Glomerular visceral epithelial cell (primary cell): Measurements from ENCODE around the gene SLC35F4.
A peak's percentile ranks its signal among the peaks of the same experiment; 100 is the strongest.

Experiments used
- DNase-seq: peaks from one replicate; pipeline ENCODE4 v3.0.0-alpha.2; 2016; ENCODE audit errors: extremely low spot score

The SLC35F4 gene

GRCh38 chr14:57848353-57848752 lies 17.5 kb downstream of the SLC35F4 start:
- no peak for DNase-seq

- DNase-seq: no peak
These were observed 18.2 kb downstream of the SLC35F4 start for GRCh38 chr14:57847706-57848105.

GRCh38 chr14:57847096-57847495 lies 18.8 kb downstream of the SLC35F4 start:
- DNase-seq: no peak

GRCh38 chr14:57846596-57846995 lies 19.3 kb downstream of the SLC35F4 start:
- DNase-seq: no peak

GRCh38 chr14:57845802-57846531 lies 19.9 kb downstream of the SLC35F4 start:
- no peak for DNase-seq

- DNase-seq: no peak
These were observed 20.6 kb downstream of the SLC35F4 start for GRCh38 chr14:57845316-57845715.

GRCh38 chr14:57837267-57837666 lies 28.6 kb downstream of the SLC35F4 start:
- no peak for DNase-seq

- no peak for DNase-seq
These were observed 30.1 kb downstream of the SLC35F4 start for GRCh38 chr14:57835766-57836165.

- no peak for DNase-seq
These were observed 30.9 kb downstream of the SLC35F4 start for GRCh38 chr14:57834961-57835360.

- no peak for DNase-seq
These were observed 31.8 kb downstream of the SLC35F4 start for GRCh38 chr14:57834001-57834598.

GRCh38 chr14:57833323-57833722 lies 32.6 kb downstream of the SLC35F4 start:
- DNase-seq: peak; percentile 91

GRCh38 chr14:57831981-57832380 lies 33.9 kb downstream of the SLC35F4 start:
- peak; percentile 37 for DNase-seq

GRCh38 chr14:57828713-57829112 lies 37.2 kb downstream of the SLC35F4 start:
- DNase-seq: no peak

- DNase-seq: no peak
These were observed 42.8 kb downstream of the SLC35F4 start for GRCh38 chr14:57823015-57823660.

- no peak for DNase-seq
These were observed 43.8 kb downstream of the SLC35F4 start for GRCh38 chr14:57822081-57822480.

GRCh38 chr14:57820581-57820980 lies 45.3 kb downstream of the SLC35F4 start:
- no peak for DNase-seq

GRCh38 chr14:57818511-57818910 lies 47.4 kb downstream of the SLC35F4 start:
- no peak for DNase-seq

- no peak for DNase-seq
These were observed 49.2 kb downstream of the SLC35F4 start for GRCh38 chr14:57816568-57817284.

- DNase-seq: no peak
These were observed 51.2 kb downstream of the SLC35F4 start for GRCh38 chr14:57814726-57815125.

GRCh38 chr14:57812741-57813140 lies 53.2 kb downstream of the SLC35F4 start:
- no peak for DNase-seq

- no peak for DNase-seq
These were observed 53.8 kb downstream of the SLC35F4 start for GRCh38 chr14:57811998-57812546.

GRCh38 chr14:57809808-57810207 lies 56.1 kb downstream of the SLC35F4 start:
- no peak for DNase-seq
